Measurements from ENCODE around the gene CRADD.
"Not testable (repeated sequence)": the region's sequence is repeated elsewhere in the genome, so short reads cannot be mapped to it uniquely, and the experiment has no call there.

Gene CRADD

DNA sequence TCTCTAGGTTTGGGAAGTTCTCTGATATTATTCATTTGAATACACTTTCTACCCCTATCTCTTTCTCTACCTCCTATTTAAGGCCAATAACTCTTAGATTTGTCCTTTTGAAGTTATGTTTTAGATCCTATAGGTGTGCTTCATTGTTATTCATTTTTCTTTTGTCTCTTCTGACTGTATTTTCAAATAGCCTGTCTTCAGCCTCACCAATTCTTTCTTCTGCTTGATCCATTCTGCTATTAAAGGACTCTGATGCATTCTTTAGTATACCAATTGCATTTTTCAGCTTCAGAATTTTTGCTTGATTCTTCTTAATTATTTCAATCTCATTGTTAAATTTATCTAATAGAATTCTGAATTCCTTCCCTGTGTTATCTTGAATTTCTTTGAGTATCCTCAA, 199.2 kb downstream of the CRADD start:
- DNase-seq (ENCODE audit: low read depth) = no peak
- H3K9ac ChIP-seq (ENCODE audit: low read length) = no peak overlapping the region
- no peak overlapping the region for H3K4me3 ChIP-seq (ENCODE audit: low read length)
- H3K27me3 ChIP-seq (replicated peaks; ENCODE audit: control insufficient read depth, insufficient read depth, low read length) = no peaks in the 10 kb centered on the region
- H3K9me3 ChIP-seq (ENCODE audit: control insufficient read depth, low read length) = peaks cover 53% of the 10 kb centered on the region
- no peaks in the 10 kb centered on the region for H3K4me1 ChIP-seq (ENCODE audit: control insufficient read depth, insufficient read depth, low read length)
- no peaks in the 10 kb centered on the region for H3K36me3 ChIP-seq (ENCODE audit: control insufficient read depth, insufficient read depth, low read length, severe bottlenecking)

DNA sequence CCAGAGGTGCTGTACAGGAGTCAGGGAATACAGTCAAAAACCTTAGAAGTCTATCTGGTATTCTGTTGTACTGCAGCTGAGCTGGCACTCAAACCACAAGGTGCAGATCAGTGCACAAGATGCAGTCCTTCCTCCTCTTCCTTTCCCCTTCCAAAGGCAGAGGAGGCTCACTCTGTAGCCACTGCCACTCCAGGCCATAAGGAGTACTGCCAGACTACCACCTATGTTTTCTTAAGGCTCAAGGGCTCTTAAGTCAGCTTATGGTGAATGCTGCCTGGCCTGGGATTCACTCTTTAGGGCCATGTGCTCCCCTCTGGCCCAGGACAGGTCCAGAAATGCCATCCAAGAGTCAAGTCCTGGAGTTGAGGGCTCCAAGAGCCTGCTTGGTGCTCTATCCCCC, 200.3 kb downstream of the CRADD start:
- H3K9me3 ChIP-seq (ENCODE audit: control insufficient read depth, low read length) = peaks cover 42% of the 10 kb centered on the region
- no peaks in the 10 kb centered on the region for H3K4me1 ChIP-seq (ENCODE audit: control insufficient read depth, insufficient read depth, low read length)
- no peak overlapping the region for H3K4me3 ChIP-seq (ENCODE audit: low read length)
- H3K9ac ChIP-seq (ENCODE audit: low read length) = no peak overlapping the region
- no peaks in the 10 kb centered on the region for H3K27me3 ChIP-seq (replicated peaks; ENCODE audit: control insufficient read depth, insufficient read depth, low read length)
- DNase-seq (ENCODE audit: low read depth) = no peak
- no peaks in the 10 kb centered on the region for H3K36me3 ChIP-seq (ENCODE audit: control insufficient read depth, insufficient read depth, low read length, severe bottlenecking)

DNA sequence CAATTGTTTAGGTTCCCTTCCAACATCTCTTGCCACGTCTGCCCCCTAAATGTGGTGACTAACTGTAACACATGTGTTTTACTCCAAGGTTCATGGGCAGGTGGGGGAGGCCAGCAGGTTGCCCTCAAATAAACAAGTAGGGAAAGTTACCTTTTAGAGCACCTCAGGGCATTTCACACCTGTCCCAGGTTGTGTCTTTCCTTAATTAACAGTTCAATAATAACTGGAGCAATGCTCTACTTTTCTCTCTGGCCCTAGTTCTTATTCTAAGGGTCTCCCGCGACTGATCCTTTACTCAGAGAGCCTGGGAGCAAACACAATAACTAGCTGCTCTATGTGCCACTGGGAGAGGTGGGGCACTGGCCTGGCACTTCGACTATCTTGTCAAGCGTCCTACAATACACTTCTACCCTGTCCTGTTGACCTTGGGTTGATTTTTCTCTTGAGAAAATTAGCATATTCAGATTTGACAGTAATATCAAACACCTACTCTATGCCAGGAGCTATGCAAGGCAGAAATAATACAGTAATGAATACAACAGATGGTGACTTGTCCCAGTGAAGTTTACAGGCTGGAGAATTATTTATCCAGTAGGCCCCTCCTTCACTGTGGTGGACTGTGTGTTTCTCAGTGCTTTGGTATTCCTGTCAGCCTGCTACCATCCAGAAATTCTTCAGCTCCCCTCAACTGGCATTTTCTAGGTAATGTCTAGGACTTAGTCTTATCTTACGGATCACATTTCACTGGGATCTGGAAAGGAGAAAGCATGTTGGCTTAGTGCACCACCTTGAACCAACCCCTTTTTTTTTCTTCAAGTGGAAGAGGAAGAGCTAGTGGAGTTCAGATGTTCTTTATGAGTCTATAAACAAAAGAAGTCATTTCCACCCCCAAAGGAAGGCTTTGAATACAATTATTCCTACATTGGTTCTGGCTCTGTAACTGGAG, 202.6 kb downstream of the CRADD start:
- DNase-seq (ENCODE audit: low read depth) = peak; percentile 58
- Histone ChIP-seq H3K36me3 (ENCODE audit: control insufficient read depth, insufficient read depth, low read length, severe bottlenecking) (no peaks in the 10 kb centered on the region), H3K9me3 (ENCODE audit: control insufficient read depth, low read length) (peaks cover 21% of the 10 kb centered on the region), H3K27me3 (replicated peaks; ENCODE audit: control insufficient read depth, insufficient read depth, low read length) (no peaks in the 10 kb centered on the region), H3K9ac (ENCODE audit: low read length) (no peak overlapping the region), H3K4me1 (ENCODE audit: control insufficient read depth, insufficient read depth, low read length) (peaks cover 23% of the 10 kb centered on the region), H3K4me3 (ENCODE audit: low read length) (no peak overlapping the region)

DNA sequence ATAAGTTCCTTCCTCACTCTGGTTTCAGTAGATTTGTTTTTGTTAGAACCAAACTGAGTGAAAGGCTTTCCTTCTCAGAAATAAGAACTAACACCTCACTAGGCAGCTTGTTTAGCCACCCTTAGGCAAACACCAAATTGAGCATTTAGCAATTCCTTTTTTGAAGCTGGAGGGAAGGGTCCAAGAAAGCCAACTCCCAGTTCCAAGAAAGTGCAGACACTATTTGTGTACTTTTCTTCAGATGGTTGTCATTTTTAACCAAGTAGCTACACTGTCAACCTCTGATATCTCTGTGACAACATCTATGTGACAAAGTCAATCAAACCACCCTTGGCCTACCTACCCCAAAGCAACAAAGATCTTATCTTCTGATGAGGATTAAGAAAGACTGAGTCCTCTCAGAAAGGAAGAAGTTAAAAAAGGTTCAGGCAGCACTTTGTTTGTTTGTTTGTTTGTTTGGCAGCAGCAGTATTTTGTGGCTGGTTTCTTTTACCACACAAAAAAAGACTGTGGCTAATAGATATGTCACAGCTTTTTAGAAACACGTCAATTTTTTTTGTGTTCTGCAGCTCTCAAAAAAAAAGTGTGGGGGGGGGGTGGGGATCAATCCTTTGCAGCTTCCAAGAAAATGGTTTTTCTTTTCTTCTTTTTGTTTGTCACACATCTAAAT, 203.8 kb downstream of the CRADD start:
- no peaks in the 10 kb centered on the region for H3K36me3 ChIP-seq (ENCODE audit: control insufficient read depth, insufficient read depth, low read length, severe bottlenecking)
- H3K9me3 ChIP-seq (ENCODE audit: control insufficient read depth, low read length) = peaks cover 9% of the 10 kb centered on the region
- H3K4me3 ChIP-seq (ENCODE audit: low read length) = no peak overlapping the region
- no peaks in the 10 kb centered on the region for H3K27me3 ChIP-seq (replicated peaks; ENCODE audit: control insufficient read depth, insufficient read depth, low read length)
- no peak for DNase-seq (ENCODE audit: low read depth)
- H3K9ac ChIP-seq (ENCODE audit: low read length) = no peak overlapping the region
- peaks cover 23% of the 10 kb centered on the region for H3K4me1 ChIP-seq (ENCODE audit: control insufficient read depth, insufficient read depth, low read length)

DNA sequence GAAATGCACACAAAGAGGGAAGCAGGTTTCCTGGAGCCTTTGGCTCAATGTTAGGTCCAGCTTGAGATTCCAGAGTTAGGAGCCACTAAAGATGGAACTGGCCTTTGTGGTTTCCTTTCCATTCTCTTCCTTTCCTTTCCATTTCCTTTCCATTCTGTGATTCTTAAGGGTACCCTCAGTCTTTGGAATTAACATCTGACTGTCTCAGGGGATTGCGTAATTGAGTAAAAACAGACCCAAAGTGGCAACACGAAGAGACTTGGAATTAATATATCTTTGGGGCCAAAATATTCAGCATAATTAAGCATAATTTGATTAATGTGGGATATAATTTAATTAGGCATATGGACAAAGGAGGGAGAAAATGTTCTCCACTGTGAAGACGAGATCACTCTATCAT, 205.6 kb downstream of the CRADD start:
- Histone ChIP-seq H3K4me1 (ENCODE audit: control insufficient read depth, insufficient read depth, low read length) (peaks cover 41% of the 10 kb centered on the region), H3K27me3 (replicated peaks; ENCODE audit: control insufficient read depth, insufficient read depth, low read length) (no peaks in the 10 kb centered on the region), H3K36me3 (ENCODE audit: control insufficient read depth, insufficient read depth, low read length, severe bottlenecking) (no peaks in the 10 kb centered on the region), H3K4me3 (ENCODE audit: low read length) (no peak overlapping the region), H3K9me3 (ENCODE audit: control insufficient read depth, low read length) (no peaks in the 10 kb centered on the region), H3K9ac (ENCODE audit: low read length) (no peak overlapping the region)
- DNase-seq (ENCODE audit: low read depth) = no peak

DNA sequence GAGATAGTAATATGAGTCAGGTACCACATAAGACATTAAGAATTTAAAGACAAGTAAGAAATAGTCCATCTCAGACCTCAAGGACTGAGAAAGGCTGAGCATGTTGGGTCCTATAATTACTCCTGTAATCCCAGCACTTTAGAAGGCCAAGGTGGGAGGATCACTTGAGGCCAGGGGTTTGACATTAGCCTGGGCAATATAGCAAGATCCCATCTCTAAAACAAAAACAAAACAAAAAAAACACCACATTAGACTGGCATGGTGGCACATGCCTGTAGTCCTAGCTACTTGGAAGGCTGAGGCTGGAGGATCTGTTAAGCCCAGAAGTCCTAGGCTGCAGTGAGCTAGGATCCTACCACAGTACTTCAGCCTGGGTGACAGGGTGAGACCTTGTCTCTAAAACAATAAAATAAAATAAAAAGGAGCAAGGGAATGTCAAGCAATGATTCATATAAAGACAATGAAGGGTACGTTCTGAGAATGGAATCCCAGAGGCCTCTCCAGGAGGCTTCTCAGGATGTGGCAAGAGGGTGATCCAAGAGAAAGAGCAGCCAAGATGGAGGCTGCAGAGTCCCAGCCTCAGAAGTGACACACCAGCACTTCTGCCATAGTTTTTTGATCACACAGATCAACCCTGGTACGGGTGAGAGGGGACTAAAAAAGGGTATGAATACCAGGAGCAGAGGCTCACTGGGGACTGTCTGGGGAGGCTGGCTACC, 206.4 kb downstream of the CRADD start:
- Histone ChIP-seq H3K27me3 (replicated peaks; ENCODE audit: control insufficient read depth, insufficient read depth, low read length) (no peaks in the 10 kb centered on the region), H3K9me3 (ENCODE audit: control insufficient read depth, low read length) (no peaks in the 10 kb centered on the region), H3K9ac (ENCODE audit: low read length) (no peak overlapping the region), H3K36me3 (ENCODE audit: control insufficient read depth, insufficient read depth, low read length, severe bottlenecking) (no peaks in the 10 kb centered on the region), H3K4me3 (ENCODE audit: low read length) (no peak overlapping the region), H3K4me1 (ENCODE audit: control insufficient read depth, insufficient read depth, low read length) (peaks cover 42% of the 10 kb centered on the region)
- DNase-seq (ENCODE audit: low read depth) = peak; percentile 74

DNA sequence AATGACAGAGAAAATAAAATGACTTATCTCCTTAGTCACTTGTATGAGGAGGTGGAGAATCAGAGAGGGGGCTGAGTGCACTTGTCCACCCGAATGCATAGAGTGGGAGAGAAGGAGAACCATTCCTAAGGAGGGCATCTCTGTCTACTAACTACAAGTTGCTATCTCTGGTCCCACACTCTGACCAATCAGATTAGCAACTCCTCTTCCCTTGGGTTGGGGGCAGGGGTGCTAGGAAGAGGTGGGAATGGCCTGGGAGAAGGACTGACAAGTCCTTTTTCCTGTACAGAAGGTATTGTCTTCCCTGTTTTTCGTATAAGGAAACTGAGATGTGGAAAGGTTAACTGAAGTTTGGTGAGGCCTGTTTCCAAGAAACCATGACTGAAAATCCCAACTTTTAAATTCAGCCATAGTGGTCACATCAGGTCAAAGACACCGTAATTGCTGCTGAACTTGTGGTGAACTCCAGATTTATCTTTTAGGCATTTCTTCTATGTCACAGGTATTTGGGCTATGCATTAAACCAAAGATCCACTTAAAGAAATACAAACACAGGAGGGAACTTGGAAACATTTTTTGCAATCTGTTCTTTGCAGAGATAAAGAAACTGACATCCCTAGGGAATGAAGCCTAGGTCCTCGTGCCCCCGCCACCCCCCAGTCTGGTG, 207.8 kb downstream of the CRADD start:
- peak; percentile 34 for DNase-seq (ENCODE audit: low read depth)
- Histone ChIP-seq H3K27me3 (replicated peaks; ENCODE audit: control insufficient read depth, insufficient read depth, low read length) (no peaks in the 10 kb centered on the region), H3K36me3 (ENCODE audit: control insufficient read depth, insufficient read depth, low read length, severe bottlenecking) (no peaks in the 10 kb centered on the region), H3K9me3 (ENCODE audit: control insufficient read depth, low read length) (no peaks in the 10 kb centered on the region), H3K9ac (ENCODE audit: low read length) (no peak overlapping the region), H3K4me1 (ENCODE audit: control insufficient read depth, insufficient read depth, low read length) (peaks cover 42% of the 10 kb centered on the region), H3K4me3 (ENCODE audit: low read length) (no peak overlapping the region)

DNA sequence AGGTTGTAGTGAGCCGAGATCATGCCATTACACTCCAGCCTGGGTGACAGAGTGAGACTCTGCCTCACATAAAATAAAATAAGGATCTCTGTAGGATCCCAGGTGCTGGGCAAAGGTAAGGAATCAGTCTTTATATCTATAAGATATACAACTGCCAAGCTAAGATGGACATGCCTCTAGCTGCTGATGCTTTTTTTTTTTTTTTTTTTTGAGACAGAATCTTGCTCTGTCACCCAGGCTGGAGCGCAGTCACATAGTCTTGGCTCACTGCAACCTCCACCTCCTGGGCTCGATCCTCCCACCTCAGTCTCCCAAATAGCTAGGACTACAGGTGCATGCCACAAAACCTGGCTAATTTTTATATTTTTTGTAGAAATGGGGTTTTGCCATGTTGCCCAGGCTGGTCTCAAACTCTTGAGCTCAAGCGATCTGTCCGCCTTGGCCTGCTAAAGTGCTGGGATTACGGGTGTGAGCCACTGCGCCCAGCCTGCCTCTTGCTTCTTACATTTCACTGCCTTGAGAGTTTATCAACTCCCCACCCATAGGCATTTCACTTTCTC, 208.9 kb downstream of the CRADD start:
- H3K4me3 ChIP-seq (ENCODE audit: low read length) = peak overlapping the region; percentile 37
- H3K4me1 ChIP-seq (ENCODE audit: control insufficient read depth, insufficient read depth, low read length) = peaks cover 42% of the 10 kb centered on the region
- not testable (repeated sequence) for H3K9me3 ChIP-seq (ENCODE audit: control insufficient read depth, low read length); H3K36me3 ChIP-seq (ENCODE audit: control insufficient read depth, insufficient read depth, low read length, severe bottlenecking); DNase-seq (ENCODE audit: low read depth); H3K27me3 ChIP-seq (replicated peaks; ENCODE audit: control insufficient read depth, insufficient read depth, low read length)
- H3K9ac ChIP-seq (ENCODE audit: low read length) = peak overlapping the region; percentile 50

DNA sequence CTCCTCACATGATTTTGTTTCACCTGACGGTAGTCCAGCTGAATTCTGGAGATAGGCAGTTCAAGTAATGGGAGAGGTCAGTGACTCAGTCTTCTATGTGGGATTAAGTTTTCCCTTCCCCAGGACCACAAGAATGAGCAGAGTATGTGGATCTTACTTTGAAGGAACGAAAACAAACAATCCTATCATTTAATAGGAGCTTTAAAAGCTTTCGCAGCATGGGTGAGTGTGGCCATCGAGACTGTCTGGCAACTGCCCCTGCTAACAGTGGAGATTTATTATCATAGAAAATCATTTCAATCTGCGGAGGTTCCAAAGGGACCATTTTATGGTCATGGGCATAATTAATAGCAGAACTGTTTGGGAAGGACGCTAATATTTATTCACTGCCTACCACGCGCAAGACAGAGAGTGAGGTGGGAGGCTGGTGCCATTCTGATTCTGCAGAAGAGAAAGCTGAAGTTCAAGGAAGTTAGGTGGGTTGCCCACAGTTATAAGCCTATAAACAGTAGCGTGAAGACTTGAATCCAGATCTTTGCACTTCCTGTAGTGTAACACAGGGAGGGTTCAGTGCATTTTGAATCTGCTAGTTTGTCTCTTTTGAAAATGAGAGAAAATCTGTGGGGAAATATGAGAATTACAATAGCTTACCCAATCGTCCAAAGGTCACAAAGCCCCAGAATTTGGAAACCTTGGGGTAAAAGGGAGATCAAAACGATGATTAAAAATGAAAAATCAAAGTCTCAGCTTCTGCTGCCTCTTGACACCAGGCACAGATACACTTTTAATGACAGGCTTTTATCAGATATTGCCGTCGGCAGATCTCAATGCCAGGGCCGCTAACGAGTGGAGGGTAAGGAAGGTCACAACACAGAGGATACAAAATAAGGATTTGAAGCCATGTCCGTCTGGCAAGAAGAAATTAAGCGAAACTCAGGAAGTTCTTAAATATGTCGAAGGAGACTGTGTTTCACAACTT, 209.6 kb downstream of the CRADD start:
- Histone ChIP-seq H3K9ac (ENCODE audit: low read length) (peak overlapping the region; percentile 50), H3K4me1 (ENCODE audit: control insufficient read depth, insufficient read depth, low read length) (peaks cover 42% of the 10 kb centered on the region), H3K36me3 (ENCODE audit: control insufficient read depth, insufficient read depth, low read length, severe bottlenecking) (no peaks in the 10 kb centered on the region), H3K9me3 (ENCODE audit: control insufficient read depth, low read length) (no peaks in the 10 kb centered on the region), H3K4me3 (ENCODE audit: low read length) (peak overlapping the region; percentile 37), H3K27me3 (replicated peaks; ENCODE audit: control insufficient read depth, insufficient read depth, low read length) (no peaks in the 10 kb centered on the region)
- peak; percentile 50 for DNase-seq (ENCODE audit: low read depth)

DNA sequence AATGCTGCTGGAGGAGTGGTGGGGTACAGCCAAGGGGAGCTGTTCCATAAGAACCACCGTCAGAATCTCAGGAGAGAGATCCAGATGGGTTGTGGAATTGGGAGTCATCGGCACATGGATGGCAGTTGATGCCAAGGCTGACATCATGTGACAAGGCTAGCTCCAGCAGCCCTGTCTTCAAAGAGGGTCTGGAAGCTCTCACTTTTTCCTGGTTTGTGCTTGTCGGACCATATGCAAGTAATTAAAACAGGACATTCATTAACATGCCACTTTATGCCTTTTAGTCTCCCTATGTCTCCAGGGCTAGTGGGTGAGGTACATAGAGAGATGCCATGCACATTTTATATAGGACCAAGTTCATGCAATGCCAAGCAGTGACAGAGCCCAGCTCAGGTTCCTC, 211.8 kb downstream of the CRADD start:
- DNase-seq (ENCODE audit: low read depth) = no peak
- H3K9ac ChIP-seq (ENCODE audit: low read length) = no peak overlapping the region
- no peak overlapping the region for H3K4me3 ChIP-seq (ENCODE audit: low read length)
- H3K36me3 ChIP-seq (ENCODE audit: control insufficient read depth, insufficient read depth, low read length, severe bottlenecking) = no peaks in the 10 kb centered on the region
- peaks cover 37% of the 10 kb centered on the region for H3K4me1 ChIP-seq (ENCODE audit: control insufficient read depth, insufficient read depth, low read length)
- H3K9me3 ChIP-seq (ENCODE audit: control insufficient read depth, low read length) = no peaks in the 10 kb centered on the region
- no peaks in the 10 kb centered on the region for H3K27me3 ChIP-seq (replicated peaks; ENCODE audit: control insufficient read depth, insufficient read depth, low read length)
